Measurements from ENCODE around the gene MACROD2. TPM values are rescaled to one million over a fixed set of nuclear protein-coding genes. Genes with fewer than 3 reads are reported as not detected.
"Not testable (repeated sequence)": the region's sequence is repeated elsewhere in the genome, so short reads cannot be mapped to it uniquely, and the experiment has no call there.

MACROD2 gene
- total RNA-seq, 1 donor from 2014 or later, result not detected

DNA sequence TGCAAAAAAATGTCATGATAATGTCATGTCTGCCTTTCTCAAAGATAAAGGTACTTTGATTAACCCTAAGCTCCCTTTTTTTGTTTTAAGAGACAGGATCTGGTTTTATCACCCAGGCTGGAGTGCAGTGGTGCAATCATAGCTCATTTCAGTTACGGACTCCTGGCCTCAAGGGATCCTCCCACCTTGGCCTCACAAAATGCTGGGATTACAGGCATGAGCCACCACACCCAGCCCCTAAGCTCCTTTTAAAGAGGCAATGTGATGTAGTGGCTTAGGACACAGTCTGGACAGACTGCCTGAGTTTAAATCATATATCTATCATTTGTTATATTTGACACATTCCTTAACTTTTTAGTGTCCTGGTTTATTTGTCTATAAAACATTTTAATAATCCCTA is 265.1 kb downstream of the MACROD2 start:
- H3K36me3 Mint-ChIP-seq (ENCODE audit: low read depth), result no peaks in the 10 kb centered on the region
- no peaks in the 10 kb centered on the region for H3K4me1 Mint-ChIP-seq (ENCODE audit: low read depth)
- no peak overlapping the region for H3K27ac Mint-ChIP-seq
- H3K9me3 Mint-ChIP-seq, result peaks cover 15% of the 10 kb centered on the region
- H3K4me3 Mint-ChIP-seq, result no peak overlapping the region
- no peak for DNase-seq (ENCODE audit: low spot score)
- intact Hi-C loops (cut with micrococcal nuclease), result no loop called here
- no peaks in the 10 kb centered on the region for H3K27me3 Mint-ChIP-seq (ENCODE audit: insufficient read depth)

DNA sequence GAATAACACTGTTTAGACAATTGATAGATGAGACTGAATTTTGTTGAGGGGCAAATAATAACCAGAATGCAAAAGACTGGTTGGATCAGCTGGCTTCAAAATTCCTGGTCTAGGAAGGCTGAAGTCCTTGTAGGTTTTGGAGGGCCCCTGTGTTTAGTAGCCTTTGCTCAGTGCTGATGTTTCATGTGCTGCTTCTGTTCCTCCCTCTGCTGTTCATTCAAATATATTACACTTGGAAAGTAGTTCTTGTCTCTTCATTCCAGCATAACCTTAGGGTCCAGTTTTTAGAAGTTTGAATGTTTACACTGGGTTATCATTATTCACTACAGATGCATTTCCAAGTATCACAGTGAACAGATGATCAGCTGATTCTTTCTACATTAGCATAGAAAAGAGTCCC is 269.6 kb downstream of the MACROD2 start:
- Mint-ChIP-seq H3K4me3 (no peak overlapping the region), H3K27ac (no peak overlapping the region), H3K4me1 (ENCODE audit: low read depth) (no peaks in the 10 kb centered on the region), H3K36me3 (ENCODE audit: low read depth) (no peaks in the 10 kb centered on the region), H3K9me3 (peaks cover 9% of the 10 kb centered on the region), H3K27me3 (ENCODE audit: insufficient read depth) (no peaks in the 10 kb centered on the region)
- no peak for DNase-seq (ENCODE audit: low spot score)
- intact Hi-C loops (cut with micrococcal nuclease), result no loop called here

DNA sequence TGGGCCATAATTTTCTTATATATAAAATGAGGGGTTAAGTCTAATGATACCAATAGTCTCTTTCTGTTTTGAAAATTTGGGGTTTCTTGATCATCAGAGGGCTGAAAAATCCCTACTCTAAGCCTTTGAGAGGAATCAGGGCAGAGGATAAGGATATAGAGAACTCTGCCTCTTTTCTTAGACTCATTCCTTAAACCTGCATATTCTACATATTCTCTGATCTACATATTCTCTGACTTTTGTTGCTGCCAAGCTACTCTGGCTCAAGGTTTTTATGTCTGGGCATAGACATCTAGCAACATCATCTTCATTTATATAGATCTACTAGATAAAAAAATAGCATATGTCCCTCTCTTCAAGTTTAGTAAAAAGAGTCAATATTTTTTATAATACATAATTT is 270.9 kb downstream of the MACROD2 start:
- Mint-ChIP-seq H3K9me3 (peaks cover 9% of the 10 kb centered on the region), H3K4me1 (ENCODE audit: low read depth) (no peaks in the 10 kb centered on the region), H3K27me3 (ENCODE audit: insufficient read depth) (no peaks in the 10 kb centered on the region), H3K27ac (no peak overlapping the region), H3K4me3 (no peak overlapping the region), H3K36me3 (ENCODE audit: low read depth) (no peaks in the 10 kb centered on the region)
- intact Hi-C loops (cut with micrococcal nuclease), result no loop called here
- DNase-seq (ENCODE audit: low spot score), result no peak

DNA sequence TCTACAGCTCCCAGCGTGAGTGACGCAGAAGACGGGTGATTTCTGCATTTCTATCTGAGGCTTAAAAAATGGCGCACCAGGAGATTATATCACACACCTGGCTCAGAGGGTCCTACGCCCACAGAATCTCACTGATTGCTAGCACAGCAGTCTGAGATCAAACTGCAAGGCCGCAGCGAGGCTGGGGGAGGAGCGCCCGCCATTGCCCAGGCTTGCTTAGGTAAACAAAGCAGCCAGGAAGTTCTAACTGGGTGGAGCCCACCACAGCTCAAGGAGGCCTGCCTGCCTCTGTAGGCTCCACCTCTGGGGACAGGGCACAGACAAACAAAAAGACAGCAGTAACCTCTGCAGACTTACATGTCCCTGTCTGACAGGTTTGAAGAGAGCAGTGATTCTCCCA is 275.4 kb downstream of the MACROD2 start:
- H3K4me1 Mint-ChIP-seq (ENCODE audit: low read depth); H3K9me3 Mint-ChIP-seq; H3K36me3 Mint-ChIP-seq (ENCODE audit: low read depth); H3K4me3 Mint-ChIP-seq; intact Hi-C loops (cut with micrococcal nuclease); H3K27me3 Mint-ChIP-seq (ENCODE audit: insufficient read depth); DNase-seq (ENCODE audit: low spot score); H3K27ac Mint-ChIP-seq: not testable (repeated sequence)

DNA sequence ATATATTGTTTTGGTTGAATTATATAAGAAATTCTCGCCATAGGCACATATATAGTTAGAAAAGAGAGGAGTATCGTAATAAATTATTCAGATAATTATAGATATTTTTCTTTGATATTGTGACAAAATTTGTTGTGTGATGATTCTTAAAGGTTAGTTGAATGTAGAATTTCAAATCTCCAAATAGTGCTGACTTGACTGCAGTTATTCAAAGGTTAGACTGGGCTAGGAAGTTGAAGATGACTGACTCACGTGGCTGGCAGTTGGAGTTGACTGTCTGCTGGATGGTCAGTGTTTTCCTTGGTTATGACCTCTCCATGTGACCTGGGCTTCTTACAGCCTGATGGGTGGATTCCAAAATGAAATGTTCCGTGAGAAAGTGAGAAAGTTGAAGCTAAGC is 286.8 kb downstream of the MACROD2 start:
- Mint-ChIP-seq H3K36me3 (ENCODE audit: low read depth) (no peaks in the 10 kb centered on the region), H3K27ac (no peak overlapping the region), H3K4me3 (no peak overlapping the region), H3K27me3 (ENCODE audit: insufficient read depth) (no peaks in the 10 kb centered on the region), H3K4me1 (ENCODE audit: low read depth) (no peaks in the 10 kb centered on the region), H3K9me3 (no peaks in the 10 kb centered on the region)
- no peak for DNase-seq (ENCODE audit: low spot score)
- intact Hi-C loops (cut with micrococcal nuclease), result no loop called here

DNA sequence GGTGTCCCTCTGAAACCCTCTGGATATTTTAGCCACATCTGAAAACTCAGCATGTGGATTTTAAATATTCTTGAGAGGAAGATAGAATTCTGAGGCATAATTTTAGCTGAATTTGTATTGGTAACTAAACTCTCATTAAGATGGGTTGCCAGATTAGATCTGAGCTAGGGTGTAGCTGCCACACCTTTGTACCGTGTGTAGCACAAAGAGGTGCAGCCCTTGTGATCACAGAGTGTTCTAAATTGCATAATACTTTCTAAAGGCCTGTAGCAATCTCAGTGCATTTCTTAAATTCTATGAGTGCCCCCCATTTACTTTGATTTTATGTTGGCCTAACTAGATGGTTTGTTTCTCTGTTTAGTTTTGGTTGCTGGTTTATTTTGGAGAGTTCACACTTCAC is 289.1 kb downstream of the MACROD2 start:
- Mint-ChIP-seq H3K4me1 (ENCODE audit: low read depth) (no peaks in the 10 kb centered on the region), H3K9me3 (no peaks in the 10 kb centered on the region), H3K27ac (no peak overlapping the region), H3K27me3 (ENCODE audit: insufficient read depth) (no peaks in the 10 kb centered on the region), H3K36me3 (ENCODE audit: low read depth) (no peaks in the 10 kb centered on the region), H3K4me3 (no peak overlapping the region)
- intact Hi-C loops (cut with micrococcal nuclease), result no loop called here
- no peak for DNase-seq (ENCODE audit: low spot score)

DNA sequence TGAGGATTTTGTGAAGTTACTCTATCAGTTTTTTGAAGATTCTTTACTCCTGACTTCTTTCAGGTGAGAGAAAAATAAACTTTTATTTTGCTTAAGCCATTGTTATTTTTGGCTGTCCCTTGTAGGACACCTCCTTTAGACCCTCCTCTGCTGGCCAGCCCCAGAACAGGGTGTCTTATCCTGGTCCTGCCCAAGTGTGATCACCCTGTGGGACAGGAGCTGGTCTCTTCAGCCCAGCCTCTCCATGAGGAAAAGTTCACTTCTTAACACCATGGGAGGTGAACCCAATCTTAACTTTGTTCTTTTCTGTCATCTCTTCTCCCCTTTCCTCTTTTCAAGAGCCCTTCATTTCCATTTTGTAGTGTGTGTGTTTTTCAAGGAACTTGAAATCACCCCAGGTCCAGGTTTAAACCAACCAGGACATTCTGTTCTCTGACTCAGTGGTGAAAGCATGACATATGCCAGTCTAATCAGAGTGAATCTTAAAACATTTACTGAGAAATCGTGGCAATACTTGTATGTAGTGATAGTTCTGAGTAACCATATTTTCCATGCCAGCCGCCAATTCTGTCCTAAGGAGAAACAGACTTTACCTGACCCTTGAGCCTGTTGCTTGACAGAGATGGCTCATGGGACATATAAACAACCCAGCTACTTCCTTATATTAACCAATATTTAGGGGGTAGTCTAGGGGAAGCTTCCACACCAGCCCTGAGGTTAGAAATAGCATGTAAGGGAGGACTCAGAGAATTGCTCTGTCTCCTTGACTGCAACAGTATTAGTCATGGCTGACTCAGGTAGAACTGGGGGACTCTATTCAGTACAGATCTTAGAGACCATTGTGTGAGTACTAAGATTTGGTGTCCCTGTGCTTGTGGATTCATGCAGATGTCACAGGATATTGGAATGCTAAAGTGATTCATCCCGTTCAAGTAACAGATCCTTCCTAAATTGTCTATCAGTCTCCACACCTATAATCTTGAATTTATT is 293.3 kb downstream of the MACROD2 start:
- intact Hi-C loops (cut with micrococcal nuclease), result no loop called here
- H3K27me3 Mint-ChIP-seq (ENCODE audit: insufficient read depth), result no peaks in the 10 kb centered on the region

DNA sequence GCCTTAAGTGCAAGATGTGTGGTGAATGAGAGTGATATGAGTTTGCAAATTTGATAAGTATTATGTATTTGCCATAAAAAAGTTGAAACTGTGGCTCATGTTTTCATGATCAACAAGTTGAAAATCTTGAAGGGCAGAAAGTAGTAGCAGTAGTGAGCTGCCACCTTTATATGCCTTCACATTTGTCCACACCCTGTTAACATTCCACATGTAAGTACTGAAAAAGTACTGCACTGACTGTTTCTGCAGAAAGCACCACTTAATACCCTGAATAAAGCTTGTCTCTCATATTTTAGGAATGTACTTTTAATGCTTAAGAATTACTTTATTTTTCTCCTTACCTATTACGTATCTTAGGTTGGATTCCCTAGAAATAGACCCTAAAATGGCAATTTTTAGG is 296.2 kb downstream of the MACROD2 start:
- Mint-ChIP-seq H3K9me3 (peaks cover 5% of the 10 kb centered on the region), H3K4me3 (no peak overlapping the region), H3K36me3 (ENCODE audit: low read depth) (no peaks in the 10 kb centered on the region), H3K4me1 (ENCODE audit: low read depth) (no peaks in the 10 kb centered on the region), H3K27me3 (ENCODE audit: insufficient read depth) (no peaks in the 10 kb centered on the region), H3K27ac (no peak overlapping the region)
- no peak for DNase-seq (ENCODE audit: low spot score)
- intact Hi-C loops (cut with micrococcal nuclease), result no loop called here

More for the DNA sequence above, 293.3 kb downstream of the MACROD2 start:
- no peak overlapping the region for H3K4me3 Mint-ChIP-seq
- no peak overlapping the region for H3K27ac Mint-ChIP-seq
- no peaks in the 10 kb centered on the region for H3K36me3 Mint-ChIP-seq (ENCODE audit: low read depth)
- H3K4me1 Mint-ChIP-seq (ENCODE audit: low read depth), result no peaks in the 10 kb centered on the region
- DNase-seq (ENCODE audit: low spot score), result no peak
- peaks cover 5% of the 10 kb centered on the region for H3K9me3 Mint-ChIP-seq

DNA sequence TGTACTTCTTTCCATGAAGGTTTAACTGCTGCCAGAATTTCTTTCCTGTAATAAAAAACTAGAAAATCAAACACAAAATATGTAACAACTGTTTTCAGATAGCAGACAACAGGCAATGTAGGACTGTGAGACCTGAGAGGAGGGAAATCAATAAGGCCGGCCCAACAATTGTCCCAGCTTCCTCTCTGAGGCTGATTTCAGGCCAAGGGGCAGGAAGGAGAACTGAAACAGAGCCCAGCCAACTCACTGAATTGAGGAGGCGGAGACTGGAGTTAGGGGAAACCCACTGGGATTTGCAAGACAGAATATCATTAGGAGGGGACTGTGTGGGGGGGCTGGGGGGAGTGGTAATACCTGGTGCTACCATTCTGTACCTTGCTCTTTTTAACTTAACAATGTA is 299.9 kb downstream of the MACROD2 start:
- intact Hi-C loops (cut with micrococcal nuclease), result no loop called here
- H3K27ac Mint-ChIP-seq, result no peak overlapping the region
- no peaks in the 10 kb centered on the region for H3K4me1 Mint-ChIP-seq (ENCODE audit: low read depth)
- H3K27me3 Mint-ChIP-seq (ENCODE audit: insufficient read depth), result no peaks in the 10 kb centered on the region
- no peaks in the 10 kb centered on the region for H3K36me3 Mint-ChIP-seq (ENCODE audit: low read depth)
- H3K4me3 Mint-ChIP-seq, result no peak overlapping the region
- peaks cover 10% of the 10 kb centered on the region for H3K9me3 Mint-ChIP-seq
- DNase-seq (ENCODE audit: low spot score), result no peak

DNA sequence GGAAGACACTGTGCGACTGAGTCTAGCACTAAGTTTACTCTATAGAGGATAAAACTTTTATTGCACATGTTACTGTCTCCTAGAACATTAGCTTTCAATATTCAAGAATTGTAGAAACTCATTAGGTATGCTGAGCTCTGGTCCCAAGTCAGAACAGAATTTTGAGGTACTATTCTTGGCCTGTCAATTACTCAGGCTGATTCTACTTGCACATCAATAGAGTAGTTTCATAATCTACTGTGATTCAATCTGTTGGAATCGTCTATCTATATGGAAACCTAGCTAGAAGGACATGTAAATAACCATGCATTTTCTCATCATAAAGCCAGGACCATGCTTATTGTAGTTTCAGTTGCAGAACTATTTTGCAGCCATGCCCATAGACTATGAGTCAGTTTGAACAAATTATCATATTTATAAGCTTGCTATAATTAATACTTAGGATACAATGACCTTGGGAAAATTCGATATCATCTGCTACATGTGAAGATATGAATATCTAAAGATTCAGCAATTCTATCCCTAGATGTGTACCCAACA is 300.5 kb downstream of the MACROD2 start:
- no peak overlapping the region for H3K4me3 Mint-ChIP-seq
- no peak for DNase-seq (ENCODE audit: low spot score)
- no peak overlapping the region for H3K27ac Mint-ChIP-seq
- intact Hi-C loops (cut with micrococcal nuclease), result no loop called here
- no peaks in the 10 kb centered on the region for H3K36me3 Mint-ChIP-seq (ENCODE audit: low read depth)
- peaks cover 8% of the 10 kb centered on the region for H3K9me3 Mint-ChIP-seq
- H3K4me1 Mint-ChIP-seq (ENCODE audit: low read depth), result no peaks in the 10 kb centered on the region
- no peaks in the 10 kb centered on the region for H3K27me3 Mint-ChIP-seq (ENCODE audit: insufficient read depth)

DNA sequence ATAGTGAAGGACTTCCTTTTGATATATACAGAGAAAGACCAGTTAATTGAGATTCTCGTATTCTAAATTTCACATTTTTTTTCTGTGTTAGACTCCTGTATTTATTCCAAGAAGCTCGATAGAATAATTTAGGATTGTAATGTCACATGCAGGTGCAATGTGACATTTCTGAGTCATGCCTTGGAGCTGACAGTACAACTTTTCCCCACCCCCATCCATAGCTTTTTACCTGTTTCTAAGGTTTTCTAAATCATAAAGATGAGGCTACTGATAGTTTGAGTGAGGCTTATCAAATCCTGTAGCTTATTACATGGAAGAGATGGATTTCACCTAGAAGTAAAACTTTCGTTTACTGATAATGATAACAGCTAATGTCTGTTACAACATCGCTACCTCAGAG is 304.5 kb downstream of the MACROD2 start:
- Mint-ChIP-seq H3K36me3 (ENCODE audit: low read depth) (no peaks in the 10 kb centered on the region), H3K9me3 (peaks cover 5% of the 10 kb centered on the region), H3K27me3 (ENCODE audit: insufficient read depth) (no peaks in the 10 kb centered on the region), H3K4me1 (ENCODE audit: low read depth) (no peaks in the 10 kb centered on the region), H3K4me3 (no peak overlapping the region), H3K27ac (no peak overlapping the region)
- no peak for DNase-seq (ENCODE audit: low spot score)
- intact Hi-C loops (cut with micrococcal nuclease), result no loop called here

DNA sequence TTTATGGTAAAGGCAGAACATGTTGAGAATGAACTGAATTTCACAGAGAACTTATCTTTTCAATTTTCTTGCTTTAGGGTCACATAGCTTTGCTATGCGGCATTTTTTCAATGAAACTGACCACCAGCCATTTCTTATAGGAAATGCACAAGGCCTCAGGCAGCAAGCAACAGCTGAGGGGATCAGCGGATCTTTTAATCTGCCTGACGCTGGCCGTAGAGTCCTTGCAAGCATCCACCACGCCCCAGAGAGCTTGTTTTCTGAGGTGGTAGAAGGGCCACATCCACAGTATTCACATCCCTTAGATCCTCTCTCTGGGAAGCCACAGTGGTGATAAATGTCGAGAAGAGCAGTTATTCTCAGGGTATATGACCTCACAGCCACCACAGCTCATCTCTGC is 307.8 kb downstream of the MACROD2 start:
- Mint-ChIP-seq H3K27ac (no peak overlapping the region), H3K9me3 (peaks cover 10% of the 10 kb centered on the region), H3K4me1 (ENCODE audit: low read depth) (no peaks in the 10 kb centered on the region), H3K4me3 (no peak overlapping the region), H3K36me3 (ENCODE audit: low read depth) (no peaks in the 10 kb centered on the region), H3K27me3 (ENCODE audit: insufficient read depth) (no peaks in the 10 kb centered on the region)
- intact Hi-C loops (cut with micrococcal nuclease), result no loop called here
- DNase-seq (ENCODE audit: low spot score), result no peak

DNA sequence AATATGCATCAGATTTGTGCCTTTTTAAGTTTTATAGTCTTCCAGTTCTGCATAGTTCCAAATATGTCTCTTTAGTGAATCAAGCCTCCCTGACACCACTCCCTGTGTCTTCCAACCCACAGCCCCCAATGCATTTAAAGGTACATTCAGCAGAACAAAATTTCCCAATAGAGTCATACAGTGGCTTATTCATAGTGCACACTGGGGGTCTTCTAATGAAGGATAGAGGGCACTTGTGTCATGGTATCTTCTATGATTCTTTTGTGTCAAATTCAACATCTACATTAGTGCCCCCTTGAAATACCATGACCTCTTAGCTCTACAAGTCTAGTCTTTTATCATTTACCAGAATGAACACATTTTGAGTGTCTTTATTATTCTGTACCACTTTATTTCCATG is 308.3 kb downstream of the MACROD2 start:
- Mint-ChIP-seq H3K27ac (no peak overlapping the region), H3K4me3 (no peak overlapping the region), H3K27me3 (ENCODE audit: insufficient read depth) (no peaks in the 10 kb centered on the region), H3K4me1 (ENCODE audit: low read depth) (no peaks in the 10 kb centered on the region), H3K9me3 (peaks cover 7% of the 10 kb centered on the region), H3K36me3 (ENCODE audit: low read depth) (no peaks in the 10 kb centered on the region)
- intact Hi-C loops (cut with micrococcal nuclease), result no loop called here
- DNase-seq (ENCODE audit: low spot score), result no peak
